Measurements from ENCODE around the gene CTIF.

DNA sequence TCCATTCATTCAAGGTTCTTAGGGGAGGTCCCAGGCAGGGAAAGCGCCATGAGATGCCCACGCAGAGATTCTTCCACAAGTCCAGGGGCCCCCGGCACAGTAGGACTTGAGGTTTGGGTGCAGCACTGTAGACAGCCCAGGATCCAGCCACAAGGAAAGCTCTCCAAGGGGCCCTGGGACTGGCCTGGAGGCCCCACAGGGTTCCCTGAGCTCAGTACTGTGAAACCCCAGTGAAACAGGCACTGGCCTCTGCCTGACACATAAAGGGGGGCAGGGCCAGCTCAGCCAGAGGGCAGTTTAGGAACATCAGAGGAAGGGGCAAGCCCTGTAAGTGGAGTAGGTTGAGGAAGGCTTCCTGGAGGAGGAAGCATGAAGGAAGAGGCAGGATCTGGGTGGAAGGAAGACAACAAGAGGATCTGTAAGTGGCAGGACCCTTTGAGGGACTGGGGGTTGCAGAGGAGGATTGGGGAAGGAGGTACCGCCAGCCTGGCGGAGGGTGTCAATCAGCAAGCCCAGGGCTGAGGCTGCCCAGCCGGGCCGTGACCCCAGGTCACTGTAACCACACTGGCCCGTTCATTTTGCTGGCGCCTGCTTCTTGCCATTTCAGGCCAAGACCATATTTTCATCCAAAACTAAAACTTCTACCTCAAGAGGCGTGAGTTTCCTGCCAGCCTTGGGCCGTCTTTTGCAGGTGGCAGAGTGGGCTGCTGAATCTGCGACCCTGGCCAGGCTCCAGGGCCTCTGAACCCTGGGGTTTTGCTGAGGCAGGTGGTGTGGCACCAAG lies 236.7 kb downstream of the CTIF start:
- TF ChIP-seq, protein P1, sequence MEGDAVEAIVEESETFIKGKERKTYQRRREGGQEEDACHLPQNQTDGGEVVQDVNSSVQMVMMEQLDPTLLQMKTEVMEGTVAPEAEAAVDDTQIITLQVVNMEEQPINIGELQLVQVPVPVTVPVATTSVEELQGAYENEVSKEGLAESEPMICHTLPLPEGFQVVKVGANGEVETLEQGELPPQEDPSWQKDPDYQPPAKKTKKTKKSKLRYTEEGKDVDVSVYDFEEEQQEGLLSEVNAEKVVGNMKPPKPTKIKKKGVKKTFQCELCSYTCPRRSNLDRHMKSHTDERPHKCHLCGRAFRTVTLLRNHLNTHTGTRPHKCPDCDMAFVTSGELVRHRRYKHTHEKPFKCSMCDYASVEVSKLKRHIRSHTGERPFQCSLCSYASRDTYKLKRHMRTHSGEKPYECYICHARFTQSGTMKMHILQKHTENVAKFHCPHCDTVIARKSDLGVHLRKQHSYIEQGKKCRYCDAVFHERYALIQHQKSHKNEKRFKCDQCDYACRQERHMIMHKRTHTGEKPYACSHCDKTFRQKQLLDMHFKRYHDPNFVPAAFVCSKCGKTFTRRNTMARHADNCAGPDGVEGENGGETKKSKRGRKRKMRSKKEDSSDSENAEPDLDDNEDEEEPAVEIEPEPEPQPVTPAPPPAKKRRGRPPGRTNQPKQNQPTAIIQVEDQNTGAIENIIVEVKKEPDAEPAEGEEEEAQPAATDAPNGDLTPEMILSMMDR (IDR thresholded peaks at IDR 0.05; ENCODE audit: low read depth, low read length) = no peak
- no peak for TF ChIP-seq EZH2phosphoT487 (IDR thresholded peaks at IDR 0.05; ENCODE audit: low read depth)
